GM19467 (cell line): ENCODE results near the gene TSR2.
"Not testable (repeated sequence)": the region's sequence is repeated elsewhere in the genome, so short reads cannot be mapped to it uniquely, and the experiment has no call there.

Source experiments
- ATAC-seq: cut with Tn5 transposase; IDR thresholded peaks from one replicate; pipeline ENCODE4 v1.9.1; 2021; ENCODE audit warnings: mild to moderate bottlenecking, moderate library complexity; ENCODE audit not compliant: unreplicated experiment

The TSR2 gene

DNA sequence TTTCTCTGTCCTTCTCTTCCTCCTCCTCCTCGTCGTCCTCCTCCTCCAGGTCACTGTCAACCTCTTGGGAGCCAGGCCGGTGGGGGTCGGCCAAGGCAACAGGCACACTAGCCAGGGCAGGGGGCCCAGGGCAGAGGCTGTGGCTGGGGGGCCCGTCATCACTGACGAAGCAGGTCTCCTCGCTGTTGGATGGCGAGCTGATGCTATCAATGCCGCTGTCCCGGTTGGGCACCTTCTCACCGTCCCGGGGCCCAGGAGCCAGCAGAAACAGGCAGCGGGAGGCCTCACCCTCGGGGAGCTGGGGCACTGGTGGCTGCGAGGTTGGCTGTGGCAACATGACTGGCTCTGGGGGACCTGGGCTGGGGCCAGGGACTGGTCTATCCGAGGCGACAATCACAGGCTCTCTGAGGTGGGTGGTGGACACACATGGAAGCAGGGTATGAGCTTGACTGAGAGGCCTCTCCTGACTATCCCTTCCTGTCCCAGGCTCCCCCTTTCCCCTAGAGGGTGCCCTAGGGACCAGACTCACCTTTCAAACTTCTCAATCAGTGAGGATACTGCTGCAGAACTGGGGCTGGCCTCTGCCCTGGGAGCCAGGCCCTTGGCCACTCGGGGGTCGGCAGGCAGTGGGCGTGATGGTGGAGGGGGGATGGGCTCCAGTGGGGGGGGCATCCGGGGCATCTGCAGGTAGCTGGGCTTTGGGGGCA, 30.0 kb downstream of the TSR2 start:
- no peak for ATAC-seq

DNA sequence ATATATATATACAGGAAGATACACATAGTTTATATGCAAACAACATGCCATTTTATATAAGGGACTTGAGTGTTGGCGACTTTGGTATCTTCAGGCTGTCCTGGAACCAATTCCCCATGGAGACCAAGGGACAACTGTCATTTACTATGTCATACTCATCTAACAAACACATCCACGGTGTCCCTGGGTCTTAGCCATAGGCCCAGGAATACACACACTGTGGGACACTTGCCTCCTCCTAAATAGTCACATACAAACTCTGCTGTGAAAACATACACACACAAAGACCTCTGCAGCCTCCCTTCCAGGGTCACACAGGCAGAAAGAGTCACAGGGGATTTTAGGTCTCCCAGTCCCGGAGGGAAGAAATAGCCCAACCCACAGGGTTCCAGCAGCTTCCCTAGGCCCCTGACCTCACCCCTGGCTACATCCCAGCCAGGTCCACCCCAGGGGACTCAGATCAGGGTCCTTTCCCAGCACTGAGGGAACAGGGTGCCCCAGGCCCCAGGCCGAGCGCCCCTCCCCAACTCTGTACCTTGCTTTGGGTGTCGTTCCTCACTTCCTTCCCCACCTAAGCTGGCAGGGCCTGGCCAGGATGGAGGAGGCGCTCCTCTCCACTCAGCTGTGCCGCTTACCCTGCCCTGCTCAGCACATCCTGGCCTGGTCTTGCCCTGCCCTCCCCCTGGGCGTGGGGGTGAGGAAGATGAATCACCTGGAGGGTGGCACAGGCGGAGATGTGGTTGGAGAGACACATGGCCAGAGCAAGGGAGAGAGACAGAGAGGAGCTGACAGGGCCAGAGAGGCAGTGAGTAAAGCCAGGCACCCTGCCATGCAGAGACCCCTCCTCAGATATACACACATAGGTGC, 34.0 kb downstream of the TSR2 start:
- ATAC-seq, result no peak

GRCh38 chrX:54479136-54480111, 39.2 kb downstream of the TSR2 start:
- ATAC-seq, result no peak

DNA sequence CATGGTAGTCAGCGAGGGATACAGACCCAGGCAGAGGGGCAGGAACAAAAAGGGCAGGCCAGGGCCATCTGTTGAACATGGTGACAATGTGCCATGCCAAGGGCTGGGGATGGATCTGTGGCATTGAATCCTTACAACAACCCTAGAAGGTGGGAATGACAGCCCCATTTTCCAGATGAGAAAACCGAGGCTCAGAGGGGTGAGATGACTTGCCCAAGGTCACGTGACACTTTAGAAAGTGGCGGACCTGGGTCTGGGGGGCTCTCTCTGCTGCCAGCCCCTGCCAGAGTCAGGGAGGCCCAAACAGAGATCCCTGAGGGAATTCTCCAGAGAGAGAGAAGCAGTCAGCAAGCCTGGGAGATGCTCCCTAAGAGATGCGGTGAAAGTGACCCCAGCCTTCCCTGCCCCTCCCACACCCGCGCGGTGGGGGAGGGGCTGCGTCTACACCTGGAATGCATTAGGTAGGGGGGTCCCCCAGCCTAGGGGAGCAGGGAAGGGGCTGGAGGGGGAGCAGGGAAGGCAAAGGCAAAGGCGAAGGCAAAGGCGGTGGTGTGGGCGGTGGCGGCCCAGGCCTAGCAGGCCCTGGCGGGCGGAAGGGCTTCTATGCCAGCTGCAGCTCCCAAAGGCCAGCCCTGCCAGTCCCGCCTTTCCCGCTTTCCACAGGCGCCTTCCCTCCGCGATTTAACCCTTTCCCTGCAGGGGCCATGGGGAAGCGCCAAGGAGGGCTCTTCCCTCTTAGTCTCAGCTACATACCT, 42.8 kb downstream of the TSR2 start:
- no peak for ATAC-seq

- ATAC-seq, result no peak
These were observed 43.7 kb downstream of the TSR2 start for GRCh38 chrX:54483946-54484345.

- no peak for ATAC-seq
These were observed 44.5 kb downstream of the TSR2 start for GRCh38 chrX:54484666-54485065.

GRCh38 chrX:54489819-54490218, 49.6 kb downstream of the TSR2 start:
- not testable (repeated sequence) for ATAC-seq

DNA sequence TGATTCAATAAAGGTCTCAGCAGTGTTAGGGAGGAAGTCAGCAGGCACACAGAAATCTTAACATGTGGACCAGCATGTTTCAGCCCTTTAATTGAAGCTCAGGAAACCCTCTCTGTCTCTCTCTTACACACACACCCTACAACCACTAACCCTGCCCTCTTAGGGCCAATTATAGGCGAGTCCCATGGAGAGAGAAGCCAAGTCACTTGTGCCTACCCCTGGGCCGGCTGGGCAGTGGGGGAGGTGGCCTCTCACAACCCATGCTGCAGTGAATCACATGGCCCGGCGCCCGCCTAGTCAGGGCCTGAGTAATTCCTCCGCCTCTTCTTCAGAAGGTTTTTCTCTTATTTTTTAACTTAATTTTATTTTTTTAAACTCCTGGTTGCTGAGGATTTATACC, 52.1 kb downstream of the TSR2 start:
- ATAC-seq, result no peak

DNA sequence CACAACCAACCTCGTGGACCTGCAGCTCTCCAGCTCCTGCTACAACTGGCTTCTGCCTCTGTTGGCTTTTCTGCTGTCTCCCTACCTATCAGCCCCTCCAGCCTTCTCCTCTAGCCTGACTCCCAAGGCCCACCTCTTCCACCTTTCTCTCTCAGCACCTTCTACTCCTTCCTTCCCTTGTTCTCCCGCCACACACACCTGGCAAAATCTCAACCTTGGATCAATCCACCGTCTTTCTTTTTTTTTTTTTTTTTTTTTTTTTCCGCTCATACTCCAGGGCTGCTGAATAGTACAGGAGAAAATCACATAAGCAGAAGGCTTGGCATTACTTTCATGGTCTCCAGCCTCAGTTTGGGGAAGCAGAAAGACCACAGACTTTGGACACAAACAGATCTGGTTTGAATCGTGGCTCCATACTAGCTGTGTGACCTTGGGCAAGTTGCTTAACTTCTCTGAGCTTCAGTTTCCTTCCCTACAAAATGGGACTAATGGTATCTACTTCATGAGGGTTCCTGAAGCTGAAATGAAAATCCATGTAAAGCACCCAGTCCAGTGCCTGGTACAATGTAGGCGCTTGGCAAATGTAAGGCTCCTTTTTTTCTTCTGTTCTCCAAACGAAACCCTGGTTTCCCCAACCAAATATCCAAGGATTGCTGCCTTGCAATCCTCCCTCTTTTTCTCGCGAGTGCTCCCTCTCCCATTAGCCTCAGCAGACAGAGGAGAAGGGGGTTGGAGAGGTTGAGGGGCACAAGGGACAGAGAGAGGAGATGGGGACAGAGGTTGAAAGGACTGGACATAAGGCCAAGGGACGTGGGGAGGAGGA, 54.2 kb downstream of the TSR2 start:
- ATAC-seq, result no peak
